Right ventricle myocardium inferior (tissue), 1 donor: ENCODE measurements around the gene EML6. TPM values are rescaled to one million over a fixed set of nuclear protein-coding genes. Genes with fewer than 3 reads are reported as not detected.

Experiments
- ATAC-seq: fragments of 200-7000 bp; cut with Tn5 transposase; one replicate; pipeline ENCODE4 v1.9.1; 2020; ENCODE audit warnings: mild to moderate bottlenecking, moderate library complexity
- DNase-seq: peaks from one replicate; pipeline ENCODE4 v3.0.0; 2021; ENCODE audit errors: missing footprints
- intact Hi-C: fragments of 100-400 bp; cut with DNase I; formaldehyde crosslinking; loops from one replicate; pipeline ENCODE4 v1.11.0; 2022
- total RNA-seq: library from RNA; stranded (reverse); fragmentation: NEBNext Ultra II Directional; extraction: Animal tissue kit (Norgen Biotek cat#: 25700); gene quantifications from one replicate; pipeline ENCODE4 v1.2.1, GENCODE V29; 2021
- donor health status: DM: no; HTN: yes; CAD: no; lungs with severe emphysema.

The EML6 gene
- total RNA-seq, 1 donor from 2014 or later: 0.16 TPM

DNA sequence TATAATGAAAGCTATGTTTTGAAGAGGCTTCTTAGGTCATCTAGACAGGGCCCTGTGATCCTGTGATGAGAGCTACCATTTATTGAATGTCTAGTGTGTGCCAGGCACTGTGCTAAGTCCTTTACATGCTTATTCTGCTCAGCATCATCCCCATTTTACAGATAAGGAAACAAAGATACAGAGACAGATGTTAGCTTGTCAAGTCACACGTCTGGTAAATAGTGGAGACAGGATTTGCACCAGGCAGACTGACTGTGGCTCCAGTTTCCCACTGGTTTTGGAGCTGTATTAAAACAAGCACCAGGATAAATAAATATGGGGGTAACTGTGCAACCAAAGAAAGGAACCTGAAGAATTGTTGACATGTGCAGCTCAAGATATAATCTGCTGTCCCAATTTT, 19.2 kb upstream of the EML6 start:
- DNase-seq (no peak), ATAC-seq (no peak)
- intact Hi-C loops: loop anchor here (2.0 to 10.0 kb wide), 4 partner anchors 37 to 599 kb away; no protein-coding TSS in a partner anchor

DNA sequence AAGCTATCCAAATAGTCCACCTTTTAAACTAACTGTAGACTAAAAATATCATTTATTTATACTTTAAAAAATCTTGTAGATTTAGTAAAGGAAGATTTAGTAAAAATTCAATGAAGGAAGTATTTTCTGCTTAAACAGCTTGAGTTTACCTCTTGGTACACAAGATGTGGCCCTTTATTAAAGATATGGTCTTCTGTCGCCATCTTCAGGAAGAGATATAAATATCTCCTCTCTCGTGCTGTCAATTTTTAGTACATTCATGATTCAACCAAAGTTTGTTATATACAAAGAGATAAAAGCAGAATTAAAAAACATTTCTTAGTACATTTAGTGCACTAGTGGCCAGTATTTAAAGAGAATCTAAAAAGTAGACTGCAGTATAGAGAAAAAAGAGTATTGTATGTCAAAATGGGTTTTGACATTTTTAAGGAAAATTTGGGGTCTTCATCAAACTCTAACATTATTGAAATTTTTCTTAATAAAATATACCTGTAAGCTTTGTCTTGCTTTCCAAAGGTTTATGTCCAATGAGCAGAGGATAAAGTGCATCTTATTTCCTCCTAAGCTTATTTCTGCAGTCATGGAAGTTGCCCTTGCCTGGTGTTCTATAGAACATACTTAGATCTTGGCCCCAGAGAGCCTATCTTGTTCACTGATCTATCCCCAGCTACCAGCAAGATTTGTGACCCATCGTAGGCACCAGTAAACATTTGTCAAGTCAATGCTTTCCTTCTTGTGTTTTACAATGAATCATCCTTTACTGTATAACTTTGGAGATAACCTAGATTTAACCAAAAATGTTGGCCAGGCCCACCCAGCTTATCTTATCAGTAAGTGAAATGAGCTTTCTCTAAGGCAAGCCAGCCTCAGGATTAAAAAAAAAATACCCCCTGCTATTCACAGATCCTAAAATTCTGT, 18.5 kb upstream of the EML6 start:
- intact Hi-C loops: loop anchor here (2.0 to 10.0 kb wide), 4 partner anchors 38 to 600 kb away; no protein-coding TSS in a partner anchor
- no peak for ATAC-seq

DNA sequence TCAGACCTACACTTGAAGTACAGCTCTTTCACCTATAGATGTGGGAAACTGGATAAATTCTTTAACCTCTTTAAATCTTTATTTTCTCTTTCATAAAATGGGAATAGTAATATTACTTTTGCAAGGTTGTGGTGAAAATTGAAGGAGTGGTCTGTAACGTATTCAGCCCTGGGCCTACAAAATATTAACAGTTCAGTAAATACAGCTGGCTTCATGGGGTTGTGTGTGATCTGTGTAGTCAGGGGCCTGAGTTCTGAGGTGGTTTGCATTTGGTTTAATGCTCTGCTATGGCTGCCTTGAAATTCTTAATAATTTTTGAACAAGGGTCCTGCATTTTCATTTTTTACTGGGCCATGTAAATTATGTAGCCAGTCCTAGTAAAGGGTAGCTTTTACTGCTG, 16.8 kb upstream of the EML6 start:
- intact Hi-C loops: loop anchor here (10.0 kb wide), 1 partner anchor 602 kb away; no protein-coding TSS in a partner anchor
- no peak for ATAC-seq
- no peak for DNase-seq

More for the DNA sequence above, 18.5 kb upstream of the EML6 start:
- DNase-seq: no peak

DNA sequence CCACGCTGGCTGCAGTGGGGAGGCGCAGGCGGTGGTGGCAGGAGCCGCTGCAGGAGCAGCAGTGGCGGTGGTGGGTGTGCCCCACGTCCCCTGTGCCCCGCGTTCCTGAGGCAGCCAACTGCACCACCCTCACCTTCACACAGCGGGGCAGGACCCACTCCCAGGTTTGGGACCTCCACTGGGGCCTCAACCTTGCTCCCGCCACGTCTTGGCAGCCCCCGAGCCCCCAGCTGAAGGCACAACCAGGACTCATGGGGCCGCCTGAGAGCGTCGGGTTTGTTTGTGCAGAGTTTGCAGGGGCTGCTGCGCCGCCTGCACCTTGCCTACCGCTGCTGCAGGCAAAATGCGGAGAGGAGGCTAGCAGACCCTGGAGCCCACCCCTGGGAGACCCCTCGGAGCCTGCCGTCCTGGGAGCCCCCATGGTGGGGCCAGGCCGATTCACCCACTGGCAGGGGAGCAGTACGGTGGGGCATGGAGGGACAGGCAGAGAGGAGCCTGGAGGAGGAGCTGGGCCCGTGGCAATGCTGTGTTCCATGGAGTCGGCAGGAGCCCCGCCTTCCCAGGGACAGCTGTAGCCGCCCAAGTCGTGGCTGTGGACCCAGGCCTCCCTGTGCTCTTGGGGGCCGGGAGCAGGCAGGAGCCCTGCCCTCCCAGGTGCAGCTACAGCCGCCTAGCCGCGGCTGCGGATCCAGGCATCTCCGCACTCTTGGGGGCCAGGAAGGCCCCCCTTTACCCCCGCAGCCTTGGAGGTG, 14.7 kb upstream of the EML6 start:
- DNase-seq: peak; percentile 80
- intact Hi-C loops: loop anchor here (10.0 kb wide), 1 partner anchor 604 kb away; no protein-coding TSS in a partner anchor
- peak; percentile 77 for ATAC-seq

DNA sequence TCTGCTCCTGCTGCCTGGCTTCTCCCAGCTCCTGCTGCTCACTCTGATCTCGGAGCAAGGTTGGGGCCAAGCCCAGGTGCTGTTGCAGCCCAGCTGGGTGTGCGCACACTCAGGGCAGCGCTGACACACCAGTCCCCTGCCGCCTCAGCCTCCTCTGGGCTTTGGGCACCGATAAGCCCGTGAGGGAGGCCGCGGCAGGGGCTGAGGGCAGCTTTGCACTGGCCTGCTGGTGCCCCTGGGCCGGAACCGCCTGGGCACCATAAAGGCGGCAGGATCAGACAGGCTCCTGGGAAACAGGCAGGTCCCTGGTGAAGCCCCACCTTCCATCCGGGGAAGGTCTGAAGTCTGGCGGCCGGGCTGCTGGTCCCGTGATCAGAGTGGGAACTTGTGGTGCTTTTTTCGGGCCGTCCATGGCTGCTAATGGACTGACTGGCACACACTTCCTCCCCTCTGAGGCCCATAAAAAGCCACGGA, 14.1 kb upstream of the EML6 start:
- ATAC-seq (peak; percentile 60), DNase-seq (peak; percentile 67)
- intact Hi-C loops: loop anchor here (10.0 kb wide), 1 partner anchor 605 kb away; no protein-coding TSS in a partner anchor

DNA sequence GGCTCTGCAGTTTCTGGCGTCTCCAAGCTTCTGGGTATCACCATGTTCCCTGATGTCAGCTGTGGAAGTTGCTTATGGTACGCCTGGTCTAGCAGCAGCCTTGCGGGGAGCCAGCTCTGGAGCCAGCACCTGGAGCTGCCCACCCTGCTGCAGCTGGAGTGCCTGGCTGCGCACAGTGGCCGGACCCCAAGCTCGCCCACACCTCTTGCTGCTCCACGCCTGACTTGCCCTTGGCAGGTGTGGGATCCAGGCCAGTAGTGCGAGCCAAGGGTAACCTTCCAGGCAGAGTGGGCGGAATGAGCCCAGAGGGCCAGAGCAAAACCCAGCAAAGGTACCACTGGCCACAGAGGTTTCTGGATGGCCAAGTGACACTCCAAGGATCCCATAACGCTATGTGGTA, 13.2 kb upstream of the EML6 start:
- intact Hi-C loops: no loop called here
- DNase-seq: no peak
- no peak for ATAC-seq

DNA sequence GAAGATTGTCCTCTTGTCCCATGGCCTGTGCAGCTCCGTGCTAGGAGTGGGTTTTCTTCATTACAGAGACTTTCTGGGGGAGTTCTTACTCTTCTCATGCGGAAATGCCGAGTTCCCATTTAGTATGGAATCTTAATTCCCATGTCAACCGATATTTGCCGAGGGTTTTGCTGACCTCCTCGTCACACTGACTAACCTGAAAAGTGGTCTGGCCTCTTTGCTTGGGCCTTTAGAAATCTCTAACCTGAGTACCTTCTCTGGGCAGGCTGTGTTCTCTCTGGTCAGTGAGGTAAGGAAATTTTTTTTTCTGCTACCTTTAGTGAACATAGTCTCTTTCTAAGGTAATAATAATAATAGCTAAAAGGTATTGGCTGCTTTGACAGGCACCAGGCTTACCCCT, 10.9 kb upstream of the EML6 start:
- intact Hi-C loops: no loop called here
- DNase-seq: no peak
- no peak for ATAC-seq

DNA sequence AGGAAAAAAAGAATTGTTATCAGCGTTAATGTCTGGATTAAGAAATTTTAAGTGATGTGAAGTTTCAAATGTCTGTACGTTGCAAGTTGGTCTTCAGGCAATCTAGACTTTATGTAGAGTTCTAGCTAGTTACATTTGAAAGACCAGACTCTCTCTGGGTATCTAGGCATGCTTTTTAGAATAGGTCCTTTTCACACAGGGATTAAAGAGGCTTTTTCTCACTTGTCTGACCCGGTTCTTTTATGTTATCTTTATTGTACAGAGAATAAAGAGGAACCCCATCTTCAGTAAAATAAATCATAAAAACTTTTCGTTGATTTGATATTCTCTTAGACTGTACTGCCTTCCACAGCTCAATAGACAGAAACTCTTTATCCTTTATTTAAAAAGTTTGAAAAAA, 8.5 kb upstream of the EML6 start:
- intact Hi-C loops: no loop called here
- ATAC-seq (no peak), DNase-seq (no peak)

DNA sequence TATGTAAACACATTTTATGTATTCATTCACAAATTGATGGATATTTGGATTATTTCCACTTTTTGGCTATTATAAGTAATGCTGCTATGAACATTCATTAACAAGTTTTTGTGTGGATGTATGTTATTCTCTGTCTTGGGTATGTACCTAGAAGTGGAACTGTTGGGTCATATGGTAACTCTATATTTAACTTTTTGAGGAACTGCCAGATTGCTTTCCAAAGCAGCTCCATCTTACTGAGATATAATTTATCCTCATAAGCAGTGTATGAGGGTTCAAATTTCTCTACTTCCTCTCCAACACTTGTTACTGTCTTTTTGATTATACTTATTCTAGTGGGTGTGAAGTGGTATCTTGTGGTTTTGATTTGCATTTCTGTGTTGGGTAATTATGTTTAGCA, 7.1 kb upstream of the EML6 start:
- ATAC-seq (peak; percentile 37), DNase-seq (no peak)
- intact Hi-C loops: no loop called here

DNA sequence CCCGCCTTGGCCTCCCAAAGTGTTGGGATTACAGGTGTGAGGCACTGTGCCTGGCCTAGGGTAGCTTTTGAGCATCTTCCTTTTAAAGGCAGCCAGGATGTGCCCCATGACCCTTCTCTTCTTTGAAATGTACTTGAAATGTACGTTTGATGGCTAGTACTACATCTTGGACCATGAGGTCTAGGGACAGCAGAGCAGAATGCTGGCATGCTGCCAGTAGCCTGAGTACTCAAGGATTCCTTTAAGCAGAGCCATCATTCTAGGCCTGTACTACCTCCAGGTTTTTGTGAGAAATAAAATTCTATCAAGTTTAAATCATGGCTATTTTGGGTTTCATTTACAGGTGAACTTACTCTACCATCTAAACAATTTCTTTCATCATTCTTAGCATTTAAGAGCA, 2.9 kb upstream of the EML6 start:
- no peak for DNase-seq
- ATAC-seq: no peak
- intact Hi-C loops: loop anchor here (5.0 to 10.0 kb wide), 2 partner anchors 114 to 603 kb away; partner anchors contain the start of gene ACYP2

DNA sequence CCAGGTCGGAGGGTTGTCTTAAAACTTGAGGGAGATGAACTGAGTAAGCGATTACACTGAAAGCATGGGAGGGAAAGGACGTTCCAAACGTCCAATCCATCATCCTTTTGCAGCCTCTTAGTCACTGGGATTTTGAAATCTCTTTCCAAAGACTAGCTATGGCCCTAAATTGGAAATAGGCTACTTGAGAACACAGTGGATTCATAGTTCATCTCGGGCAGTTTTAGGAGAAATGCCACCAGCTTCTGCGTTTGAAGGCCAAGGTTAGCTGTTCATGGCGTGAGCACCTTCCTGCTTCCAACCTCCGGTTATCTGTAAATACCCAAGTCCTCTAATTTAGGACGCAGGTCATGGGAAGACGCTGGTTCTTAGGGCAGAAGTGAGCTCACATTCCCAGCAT, 821 bp upstream of the EML6 start:
- no peak for DNase-seq
- intact Hi-C loops: loop anchor here (5.0 to 10.0 kb wide), 2 partner anchors 112 to 605 kb away; partner anchors contain the start of gene ACYP2
- ATAC-seq: no peak

DNA sequence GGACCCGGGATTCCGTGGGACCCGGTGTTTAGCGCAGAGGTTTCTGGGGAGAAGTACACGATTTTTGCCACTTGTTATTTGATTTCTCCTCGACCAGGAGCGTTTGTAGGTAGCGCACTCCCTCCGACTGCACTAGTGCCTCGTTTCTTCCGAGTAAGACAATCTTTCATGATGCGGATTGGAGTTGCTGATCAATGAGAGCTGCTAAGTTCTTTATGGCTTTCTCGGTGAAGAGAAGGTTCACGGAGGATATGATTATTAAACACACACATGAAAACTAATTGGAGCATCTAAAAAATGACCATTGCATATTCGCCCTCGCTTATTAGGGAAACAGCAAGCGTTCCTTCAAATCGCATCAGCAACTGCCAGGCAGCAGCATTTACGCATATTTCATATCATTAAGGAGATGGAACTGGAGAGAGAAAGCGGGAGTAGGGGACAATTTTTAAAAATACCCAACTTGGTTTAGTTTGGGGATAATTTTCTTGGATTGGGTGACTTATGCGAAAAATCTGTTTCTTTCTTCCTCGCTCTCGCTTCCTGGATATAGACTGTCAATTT, 616 bp downstream of the EML6 start:
- DNase-seq (no peak), ATAC-seq (no peak)
- intact Hi-C loops: loop anchor here (5.0 to 10.0 kb wide), 2 partner anchors 111 to 607 kb away; partner anchors contain the start of gene ACYP2

DNA sequence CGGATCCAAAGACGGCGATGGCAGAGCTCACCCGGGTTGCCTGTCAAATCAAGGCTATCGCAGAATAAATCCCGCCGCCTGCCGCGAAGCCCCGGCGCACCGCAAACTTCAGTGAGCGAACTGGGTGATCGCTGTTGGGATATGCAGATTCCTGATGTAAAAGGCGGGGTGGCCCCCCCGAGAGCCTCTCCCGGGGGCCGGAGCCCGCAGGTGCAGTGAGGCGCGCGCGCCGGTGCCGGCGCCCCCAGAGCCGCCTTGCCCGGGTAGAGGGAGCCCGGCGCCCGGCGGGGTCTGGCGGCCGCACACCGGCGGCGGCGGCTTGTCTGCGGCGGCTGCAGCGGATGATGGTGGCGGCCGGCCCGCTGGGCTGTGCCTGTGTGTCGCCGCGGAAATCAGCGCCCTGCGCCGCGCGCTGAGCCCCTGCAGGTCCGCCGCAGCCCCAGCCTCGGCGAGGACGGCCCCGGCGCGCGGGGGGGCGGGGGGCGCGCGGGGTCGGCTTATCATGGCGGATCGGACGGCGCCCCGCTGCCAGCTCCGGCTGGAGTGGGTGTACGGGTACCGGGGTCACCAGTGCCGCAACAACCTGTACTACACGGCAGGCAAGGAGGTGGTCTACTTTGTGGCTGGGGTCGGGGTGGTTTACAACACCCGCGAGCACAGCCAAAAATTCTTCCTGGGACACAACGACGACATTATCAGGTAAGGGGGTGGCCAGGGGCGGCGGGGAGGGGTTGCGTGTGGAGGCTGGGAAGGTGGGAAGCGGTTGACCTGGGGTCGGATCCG, 1.3 kb downstream of the EML6 start:
- no peak for ATAC-seq
- intact Hi-C loops: loop anchor here (5.0 to 10.0 kb wide), 2 partner anchors 110 to 607 kb away; partner anchors contain the start of gene ACYP2
- DNase-seq: no peak

DNA sequence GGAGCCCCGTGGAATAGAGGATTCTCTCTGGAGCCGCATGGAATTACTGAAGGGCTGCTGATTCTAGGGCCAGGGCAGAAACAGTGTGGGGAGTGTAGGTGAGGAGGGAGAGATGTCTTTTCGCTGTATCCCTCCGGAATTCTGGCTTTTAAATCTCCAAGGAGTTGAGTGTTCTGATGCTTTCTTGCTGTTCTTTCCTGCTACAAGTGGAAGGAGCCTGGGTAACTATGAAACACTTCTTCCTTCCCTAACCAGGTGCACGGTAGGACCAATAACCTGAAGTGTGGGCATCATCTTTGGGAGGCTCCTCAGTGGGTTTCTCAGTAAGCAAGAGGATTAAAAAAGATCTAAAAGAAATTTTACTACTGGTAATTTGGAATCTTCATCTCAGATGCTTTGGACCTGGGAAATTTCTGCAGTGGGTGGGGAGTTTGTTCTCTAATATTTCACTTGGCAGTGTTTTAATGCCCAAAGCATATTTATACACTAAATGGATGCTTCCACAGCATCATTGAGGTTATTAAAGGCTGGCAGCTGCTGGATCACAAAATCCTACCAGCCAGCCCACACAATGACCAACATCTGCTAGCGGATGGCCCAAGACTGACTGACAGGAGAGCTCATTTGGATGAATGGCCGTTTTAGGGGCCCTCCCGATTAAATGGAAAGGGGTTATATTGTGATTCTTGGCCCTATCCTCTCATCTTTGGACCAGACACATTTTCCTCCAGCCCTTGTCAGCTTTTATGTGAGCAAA, 2.1 kb downstream of the EML6 start:
- intact Hi-C loops: loop anchor here (10.0 kb wide), 1 partner anchor 109 kb away; no protein-coding TSS in a partner anchor
- no peak for DNase-seq

DNA sequence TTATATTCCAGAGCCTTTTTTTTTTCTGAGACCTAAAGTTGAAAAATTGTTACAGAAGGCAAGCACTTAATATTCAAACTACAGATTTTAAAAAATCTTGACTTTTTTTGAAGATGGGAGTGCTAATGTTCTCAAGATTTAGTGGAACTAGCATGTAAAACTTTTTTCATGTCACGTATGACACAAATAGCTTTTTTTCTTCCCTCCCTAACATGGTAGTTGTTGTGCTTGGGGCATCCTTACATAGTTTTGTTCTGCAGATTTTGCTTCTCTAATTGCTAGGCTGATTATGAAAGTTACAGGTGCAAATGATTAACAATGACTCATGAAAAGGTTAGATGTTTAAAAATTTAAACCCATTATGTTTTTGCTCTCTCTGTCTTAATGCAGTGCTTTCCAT, 3.0 kb downstream of the EML6 start:
- intact Hi-C loops: loop anchor here (10.0 kb wide), 1 partner anchor 108 kb away; no protein-coding TSS in a partner anchor

More for the DNA sequence above, 2.1 kb downstream of the EML6 start:
- ATAC-seq: no peak

DNA sequence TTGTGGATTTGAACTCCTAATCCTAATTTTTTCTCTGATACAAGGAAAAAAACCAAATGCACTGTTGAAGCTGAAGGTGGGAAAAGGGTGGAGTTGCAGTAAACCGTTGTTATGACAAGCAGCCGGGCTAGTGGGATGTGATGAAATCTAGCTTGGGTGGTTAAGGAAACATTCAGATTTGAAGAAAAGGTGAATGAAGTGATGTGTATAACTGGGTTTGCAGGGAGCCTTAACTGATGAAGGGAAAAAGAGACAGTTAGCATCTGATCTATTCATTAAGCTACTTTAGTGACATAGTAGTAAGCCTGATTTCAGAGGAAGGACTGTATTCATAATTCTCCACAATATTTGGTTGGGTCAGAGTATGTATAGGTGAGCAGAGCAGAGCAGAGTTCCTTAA, 3.5 kb downstream of the EML6 start:
- intact Hi-C loops: loop anchor here (10.0 kb wide), 1 partner anchor 108 kb away; no protein-coding TSS in a partner anchor
- ATAC-seq (no peak), DNase-seq (no peak)

More for the DNA sequence above, 3.0 kb downstream of the EML6 start:
- no peak for ATAC-seq
- no peak for DNase-seq

DNA sequence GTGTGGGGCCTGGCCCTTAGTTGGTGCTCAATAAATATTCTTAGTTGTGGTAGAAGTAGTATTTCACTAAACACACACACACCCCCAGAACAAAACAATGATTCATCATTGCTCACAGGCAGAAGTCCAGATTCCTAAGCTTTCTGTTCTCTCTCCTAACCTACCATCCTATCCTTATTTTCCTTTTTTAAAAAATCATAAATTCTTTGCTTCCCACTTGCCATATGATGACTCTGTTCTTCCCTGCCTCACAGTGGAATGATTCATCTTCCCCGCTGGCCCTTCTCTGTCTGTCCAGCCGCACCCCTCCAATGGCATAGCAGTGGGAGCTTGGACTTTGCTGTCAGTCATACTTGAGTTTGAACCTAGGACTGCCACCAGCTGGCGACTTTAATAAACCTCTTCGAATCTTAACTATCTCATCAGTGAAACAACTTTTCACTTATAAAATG, 5.2 kb downstream of the EML6 start:
- ATAC-seq: no peak
- intact Hi-C loops: loop anchor here (10.0 kb wide), 1 partner anchor 106 kb away; no protein-coding TSS in a partner anchor
- DNase-seq: no peak
